IMR-90 (cell line): Measurements from ENCODE around the gene BCL2L1. TPM values are rescaled to one million over a fixed set of nuclear protein-coding genes. Genes with fewer than 3 reads are reported as not detected.
A peak's percentile ranks its signal among the peaks of the same experiment; 100 is the strongest.

Experiments used
- ATAC-seq: fragments of 200-7000 bp; cut with Tn5 transposase; 2 replicates; pipeline ENCODE4 v1.9.1; 2020; ENCODE audit warnings: low read depth, mild to moderate bottlenecking, moderate library complexity
- BruUV-seq: library from RNA; stranded (reverse); fragments of 400-500 nt; replicated peaks from 2 replicates; lab custom pipeline; 2021; lab: Mats Ljungman, UMichigan
- CTCF ChIA-PET: fragments of 300-600 bp; formaldehyde crosslinking; extraction: SDS; loops from one replicate; lab custom pipeline; 2021; ENCODE audit warnings: antibody characterized with exemption; lab: Yijun Ruan, JAX
- POLR2A ChIA-PET: fragments of 300-600 bp; sonication (Branson Sonifier 250); formaldehyde crosslinking; loops from one replicate; lab custom pipeline; 2022; ENCODE audit warnings: antibody characterized with exemption; ENCODE audit not compliant: unreplicated experiment; lab: Charles Lee
- DNase-seq: peaks from one replicate; pipeline ENCODE4 v3.0.0; 2013
- H2AFZ ChIP-seq: replicated peaks from 2 replicates; pipeline ENCODE3; 2013; ENCODE audit warnings: low read length, mild to moderate bottlenecking; ENCODE audit not compliant: poor library complexity
- H2AK5ac ChIP-seq: 2 replicates; pipeline ENCODE4 v1.6.1; 2013; ENCODE audit warnings: low read depth, low read length, inconsistent platforms
- H2AK9ac ChIP-seq: replicated peaks from 2 replicates; pipeline ENCODE3; 2013; ENCODE audit warnings: mild to moderate bottlenecking, low read depth, low read length, moderate library complexity; ENCODE audit not compliant: poor library complexity
- H2BK120ac ChIP-seq: 2 replicates; pipeline ENCODE4 v1.6.1; 2013; ENCODE audit warnings: low read depth, low read length, inconsistent platforms
- H2BK15ac ChIP-seq: 3 replicates; pipeline ENCODE4 v1.6.1; 2013; ENCODE audit warnings: low read depth, low read length, inconsistent platforms
- H2BK20ac ChIP-seq: 2 replicates; pipeline ENCODE4 v1.6.1; 2013; ENCODE audit warnings: low read depth, mild to moderate bottlenecking, inconsistent platforms, low read length, moderate library complexity
- H2BK5ac ChIP-seq: 2 replicates; pipeline ENCODE4 v1.6.1; 2013; ENCODE audit warnings: mild to moderate bottlenecking, low read depth, low read length, inconsistent platforms; ENCODE audit not compliant: poor library complexity, severe bottlenecking
- H3K14ac ChIP-seq: replicated peaks from 2 replicates; pipeline ENCODE4 v1.6.1; 2013; ENCODE audit warnings: low read depth, low read length, inconsistent platforms
- H3K18ac ChIP-seq: 2 replicates; pipeline ENCODE4 v1.6.1; 2013; ENCODE audit warnings: low read depth, low read length, control low read depth
- H3K23ac ChIP-seq: 2 replicates; pipeline ENCODE4 v1.6.1; 2013; ENCODE audit warnings: low read depth, low read length, inconsistent platforms
- H3K27ac ChIP-seq: 2 replicates; pipeline ENCODE4 v1.5.1; 2013; ENCODE audit warnings: mild to moderate bottlenecking, control low read depth, low read length; ENCODE audit not compliant: insufficient read depth
- H3K27me3 ChIP-seq: 2 replicates; pipeline ENCODE4 v1.6.1; 2013; ENCODE audit warnings: low read length; ENCODE audit not compliant: control insufficient read depth, insufficient read depth
- H3K36me3 ChIP-seq: 2 replicates; pipeline ENCODE4 v1.6.1; 2013; ENCODE audit warnings: low read length, mixed read lengths; ENCODE audit not compliant: control insufficient read depth, insufficient read depth
- H3K4ac ChIP-seq: 2 replicates; pipeline ENCODE4 v1.6.1; 2013; ENCODE audit warnings: low read depth, low read length, inconsistent platforms
- H3K4me1 ChIP-seq: 2 replicates; pipeline ENCODE4 v1.6.1; 2013; ENCODE audit warnings: low read length, mixed read lengths; ENCODE audit not compliant: control insufficient read depth, insufficient read depth
- H3K4me2 ChIP-seq: 2 replicates; pipeline ENCODE4 v1.6.1; 2013; ENCODE audit warnings: low read depth, mild to moderate bottlenecking, control low read depth, low read length, moderate library complexity
- H3K4me3 ChIP-seq: 2 replicates; pipeline ENCODE4 v1.5.1; 2013; ENCODE audit warnings: low read depth, mild to moderate bottlenecking, control low read depth, low read length, moderate library complexity; ENCODE audit not compliant: insufficient read depth
- H3K56ac ChIP-seq: 2 replicates; pipeline ENCODE4 v1.6.1; 2013; ENCODE audit warnings: low read length, inconsistent platforms; ENCODE audit not compliant: insufficient read depth; ENCODE audit errors: extremely low read depth
- H3K79me1 ChIP-seq, 2 experiments: 2 replicates each; pipeline ENCODE4 v1.6.1; 2013; ENCODE audit warnings: low read length in 2 of 2, inconsistent platforms in 1 of 2, low read depth in 1 of 2
- H3K9ac ChIP-seq: 2 replicates; pipeline ENCODE4 v1.6.1; 2013; ENCODE audit warnings: low read depth, low read length, control low read depth
- H3K9me1 ChIP-seq: 2 replicates; pipeline ENCODE4 v1.6.1; 2013; ENCODE audit warnings: low read length, inconsistent platforms; ENCODE audit not compliant: insufficient read depth
- H3K9me3 ChIP-seq: 2 replicates; pipeline ENCODE4 v1.6.1; 2013; ENCODE audit warnings: low read length; ENCODE audit not compliant: control insufficient read depth, insufficient read depth
- H4K20me1 ChIP-seq: 2 replicates; pipeline ENCODE4 v1.6.1; 2013; ENCODE audit warnings: low read length, inconsistent platforms; ENCODE audit not compliant: insufficient read depth
- H4K5ac ChIP-seq: 2 replicates; pipeline ENCODE4 v1.6.1; 2013; ENCODE audit warnings: mild to moderate bottlenecking, low read depth, low read length, control low read depth
- H4K8ac ChIP-seq, 2 experiments: 2 replicates each; pipeline ENCODE4 v1.6.1; 2013; ENCODE audit warnings: low read depth in 2 of 2, low read length in 2 of 2, control low read depth in 1 of 2, inconsistent platforms in 1 of 2
- H4K91ac ChIP-seq: 2 replicates; pipeline ENCODE4 v1.6.1; 2013; ENCODE audit warnings: low read depth, low read length, inconsistent platforms; ENCODE audit not compliant: insufficient read depth
- BHLHE40 ChIP-seq: fragments of 150-350 bp; IDR thresholded peaks from 2 replicates; pipeline ENCODE4 v1.6.1; 2016; ENCODE audit warnings: mild to moderate bottlenecking, low read depth, low read length
- CTCF ChIP-seq: conservative IDR thresholded peaks from 2 replicates; pipeline ENCODE4 v1.5.1; 2012; ENCODE audit warnings: mild to moderate bottlenecking, low read depth, low read length, improper control_type of control experiment
- FOS ChIP-seq: fragments of 150-350 bp; IDR thresholded peaks from 2 replicates; pipeline ENCODE4 v1.6.1; 2016; ENCODE audit warnings: low read depth, low read length
- MAFK ChIP-seq: IDR thresholded peaks from 2 replicates; pipeline ENCODE4 v1.6.1; 2012; ENCODE audit warnings: low read depth, low read length, improper control_type of control experiment
- MAZ ChIP-seq: IDR thresholded peaks from 2 replicates; pipeline ENCODE4 v1.6.1; 2012; ENCODE audit warnings: low read depth, mild to moderate bottlenecking, low read length, improper control_type of control experiment, moderate library complexity, borderline replicate concordance
- MXI1 ChIP-seq: IDR thresholded peaks from 2 replicates; pipeline ENCODE4 v1.6.1; 2012; ENCODE audit warnings: low read depth, mild to moderate bottlenecking, low read length, moderate library complexity, borderline replicate concordance
- NFE2L2 ChIP-seq: fragments of 150-350 bp; IDR thresholded peaks from 2 replicates; pipeline ENCODE4 v1.6.1; 2016; ENCODE audit warnings: low read depth, mild to moderate bottlenecking, low read length
- POLR2A ChIP-seq: IDR thresholded peaks from 2 replicates; pipeline ENCODE4 v1.6.1; 2012; ENCODE audit warnings: mild to moderate bottlenecking, low read depth, low read length
- RCOR1 ChIP-seq: IDR thresholded peaks from 2 replicates; pipeline ENCODE4 v1.6.1; 2012; ENCODE audit warnings: mild to moderate bottlenecking, low read length, improper control_type of control experiment; ENCODE audit not compliant: insufficient replicate concordance
- SMC3 ChIP-seq: fragments of 150-350 bp; IDR thresholded peaks from 2 replicates; pipeline ENCODE4 v1.6.1; 2016; ENCODE audit warnings: low read depth, mild to moderate bottlenecking, antibody characterized with exemption, low read length, moderate library complexity
- WGBS, 2 experiments: methylation state at CpG; one replicate each; pipeline versions ENCODE4 v1.1.5 to v1.1.7; 2013; ENCODE audit warnings: missing lambda C conversion rate in 2 of 2; ENCODE audit not compliant: insufficient read length in 1 of 2; ENCODE audit errors: extremely low coverage in 2 of 2; 5-methylcytosine and 5-hydroxymethylcytosine counted together
- dilution Hi-C: fragments of 300-500 bp; cut with HindIII; formaldehyde crosslinking; loops from one replicate; pipeline ENCODE4 v1.14.3; 2018; ENCODE audit warnings: low sequenced_read_pairs; ENCODE audit not compliant: unreplicated experiment
- in situ Hi-C: fragments of 300-500 bp; cut with MboI; formaldehyde crosslinking; loops from 3 replicates; pipeline ENCODE4 v1.14.3; 2019; ENCODE audit warnings: low sequenced_read_pairs, inconsistent platforms, mixed read lengths
- intact Hi-C: fragments of 100-400 bp; cut with micrococcal nuclease; formaldehyde crosslinking; loops from 2 replicates; pipeline ENCODE4 v1.10.0; 2022
- polyA plus RNA-seq, 3 experiments: library from polyadenylated mRNA; depleted of rRNA; stranded (reverse); fragments of >200 nt; gene quantifications; 2 replicates each; pipeline ENCODE4 v1.2.3, GENCODE V29; 2012; ENCODE audit warnings: low replicate concordance in 1 of 3
- total RNA-seq: library from RNA; depleted of rRNA; stranded (reverse); fragments of >200 nt; gene quantifications from 2 replicates; pipeline ENCODE4 v1.2.3, GENCODE V29; 2012
- TF ChIP-seq, protein P1 (sequence below): fragments of 150-350 bp; IDR thresholded peaks from 2 replicates; pipeline ENCODE4 v1.6.1; 2017; ENCODE audit warnings: mild to moderate bottlenecking, antibody characterized with exemption, low read length, low read depth

BCL2L1 gene
- total and polyA plus RNA-seq, 2 of the 4 experiments (the other 2 are of a cell fraction) = 40.2 to 41.9 TPM

DNA sequence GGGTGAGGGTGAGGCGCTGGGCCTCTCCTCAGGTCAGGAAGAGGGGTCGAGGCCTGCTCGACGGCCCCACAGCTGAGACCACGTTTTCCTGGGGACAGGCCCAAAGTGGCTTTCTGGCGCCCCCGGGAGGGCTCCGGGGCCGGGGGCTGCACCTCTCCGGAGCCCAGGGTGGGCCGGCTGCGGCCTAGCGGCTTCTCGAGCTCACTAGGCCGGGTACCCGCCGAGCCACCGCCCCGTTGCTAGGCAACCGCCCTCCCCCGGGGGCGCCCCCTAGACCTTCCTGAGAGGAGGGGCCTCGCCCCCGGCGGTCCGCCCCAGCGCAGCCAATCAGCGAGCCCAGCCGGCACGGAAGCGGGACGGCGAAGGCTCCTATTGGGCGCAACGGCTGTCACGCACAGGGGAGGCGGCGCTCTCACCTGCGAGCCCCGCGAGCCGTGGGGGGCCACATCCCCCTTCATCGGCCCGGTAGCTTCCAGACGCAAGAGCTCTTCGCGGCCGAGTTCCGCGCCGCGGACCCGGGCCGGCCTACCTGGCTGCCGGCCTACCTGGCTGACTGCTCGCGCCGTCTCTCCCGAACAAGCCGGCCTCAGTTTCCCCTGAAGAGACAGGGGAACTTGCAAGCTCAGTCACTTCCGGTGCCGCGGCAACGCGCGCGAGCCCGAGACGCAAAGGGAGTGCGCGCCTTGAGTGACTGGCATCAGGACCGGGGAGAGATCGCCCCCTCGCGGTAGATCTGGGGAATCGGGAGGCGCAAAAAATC is 831 bp upstream of the BCL2L1 start (continued):
- peak; percentile 95 for TF ChIP-seq SMC3
- TF ChIP-seq, protein P1, sequence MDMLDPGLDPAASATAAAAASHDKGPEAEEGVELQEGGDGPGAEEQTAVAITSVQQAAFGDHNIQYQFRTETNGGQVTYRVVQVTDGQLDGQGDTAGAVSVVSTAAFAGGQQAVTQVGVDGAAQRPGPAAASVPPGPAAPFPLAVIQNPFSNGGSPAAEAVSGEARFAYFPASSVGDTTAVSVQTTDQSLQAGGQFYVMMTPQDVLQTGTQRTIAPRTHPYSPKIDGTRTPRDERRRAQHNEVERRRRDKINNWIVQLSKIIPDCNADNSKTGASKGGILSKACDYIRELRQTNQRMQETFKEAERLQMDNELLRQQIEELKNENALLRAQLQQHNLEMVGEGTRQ = no peak

- Histone ChIP-seq H4K5ac (peak overlapping the region; percentile 72), H4K91ac (peak overlapping the region; percentile 100), H3K27ac (peak overlapping the region; percentile 79), H3K9ac (peak overlapping the region; percentile 83), H2BK5ac (peak overlapping the region; percentile 82), H2AK5ac (peak overlapping the region; percentile 99), H3K4ac (peak overlapping the region; percentile 100), H2AK9ac (peak overlapping the region; percentile 100), H4K20me1 (no peaks in the 10 kb centered on the region; the same call in 1 of the 2 replicates), H3K4me3 (peak overlapping the region; percentile 75), H3K79me1 (peaks cover 16 to 48% of the 10 kb centered on the region in 2 experiments), H3K9me3 (no peaks in the 10 kb centered on the region), H3K14ac (peak overlapping the region; percentile 98), H2BK120ac (peak overlapping the region; percentile 90), H4K8ac (peak overlapping the region; percentile 82 to 96), H2BK15ac (peak overlapping the region; percentile 97; the same call in 1 of the 3 replicates), H3K9me1 (peaks cover 15% of the 10 kb centered on the region), H3K56ac (peak overlapping the region; percentile 99), H3K36me3 (peaks cover 19% of the 10 kb centered on the region), H2BK20ac (peak overlapping the region; percentile 50), H2AFZ (peak overlapping the region; percentile 95), H3K23ac (peak overlapping the region; percentile 96), H3K4me2 (peak overlapping the region; percentile 69), H3K18ac (peak overlapping the region; percentile 59), H3K27me3 (no peaks in the 10 kb centered on the region), H3K4me1 (peaks cover 18% of the 10 kb centered on the region)
- no peak for DNase-seq
- in situ Hi-C loops (loop anchor here (5.0 kb wide), 2 partner anchors 61 to 161 kb away; no protein-coding TSS in a partner anchor), intact Hi-C loops (loop anchor here (1.0 to 2.0 kb wide), 4 partner anchors 52 to 162 kb away; no protein-coding TSS in a partner anchor), dilution Hi-C loops (no loop called here)
- WGBS, 2 experiments = 0% methylated on average over 8 of the region's 10 CpGs; no CpG with 5 or more reads in 1 of the 2 experiments
- no peak for ATAC-seq
- CTCF ChIA-PET = interaction anchor here (0.7 to 5.1 kb wide), 10 partner anchors 9 to 111 kb away, joined by 3 to 59 read pairs (median 6); no protein-coding TSS in a partner anchor
- no TSS peak for BruUV-seq
- POLR2A ChIA-PET = interaction anchor here (0.6 to 1.2 kb wide), 6 partner anchors 9 to 64 kb away, joined by 3 to 22 read pairs (median 4); no protein-coding TSS in a partner anchor
- TF ChIP-seq BHLHE40 (no peak), POLR2A (peak; percentile 66; the same call in 1 of the 2 replicates), MXI1 (0 out of 2 replicates have a peak, but pooled peaks have one; percentile 0), MAZ (no peak), RCOR1 (no peak), NFE2L2 (no peak), FOS (no peak), CTCF (no peak), SMC3 (no peak), MAFK (no peak)
- TF ChIP-seq, protein P1 = no peak
Measured at GRCh38 chr20:31723069-31723318, 326 bp upstream of the BCL2L1 start.
